ENCODE results near the gene SLC1A2.

- TF ChIP-seq POLR2A (IDR thresholded peaks at IDR 0.05) (no peak), CTCF (IDR thresholded peaks at IDR 0.05) (no peak)
Observed at GRCh38 chr11:35228328-35228725, 191.0 kb downstream of the SLC1A2 start.

Data from heart left ventricle (tissue), 13 donors.